ENCODE data around the gene ASAP3.

Gene ASAP3

DNA sequence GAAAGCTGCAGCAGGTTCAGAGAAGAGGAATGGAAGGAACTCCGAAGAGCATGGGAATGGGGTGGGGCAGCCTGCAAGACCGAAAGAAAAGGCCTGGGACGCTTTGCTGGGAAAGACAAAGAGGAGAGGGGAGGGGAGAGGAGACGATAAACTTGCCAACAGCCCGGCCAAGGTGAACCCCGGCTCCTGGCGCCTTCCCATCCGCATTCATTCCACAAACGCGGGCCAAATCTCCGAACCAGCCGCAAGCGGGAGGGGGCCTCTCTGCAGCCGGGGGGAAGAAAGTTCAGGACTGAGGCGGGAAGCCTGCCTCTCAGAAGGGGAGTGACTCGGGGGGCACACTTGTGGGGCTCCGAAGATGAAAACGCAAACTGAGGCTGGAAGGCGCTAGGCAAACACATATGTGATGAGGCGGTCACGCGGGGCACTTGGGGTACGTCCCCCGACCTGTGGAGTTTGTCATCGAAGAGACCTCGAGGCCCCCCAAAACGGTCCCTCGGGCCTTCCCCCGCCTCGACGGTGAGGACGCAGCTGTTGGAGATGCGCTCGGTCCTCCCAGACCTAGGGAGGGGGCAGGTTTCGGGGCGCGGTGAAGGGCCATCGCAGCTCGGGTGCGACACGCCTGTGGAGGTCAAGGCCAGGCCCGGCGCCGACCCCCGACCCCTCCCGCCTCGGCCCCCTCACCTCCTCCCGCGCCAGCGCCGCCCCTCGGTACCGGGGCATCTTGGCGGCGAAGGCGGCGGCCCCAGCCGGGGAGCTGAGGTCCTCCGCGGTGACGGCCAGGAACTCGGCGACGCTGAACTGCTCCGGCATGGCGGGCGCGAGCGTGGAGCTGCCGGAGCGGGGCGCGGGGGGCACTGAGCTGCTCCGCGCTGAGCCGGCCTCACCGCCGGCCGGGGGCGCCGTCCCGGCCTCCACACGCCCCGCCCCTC is at the start of gene ASAP3:
ASAP3 (minus strand) TSS at position 859 of the 932 bp plus-strand sequence; CDS start at position 813, 46 bp downstream.
- TF ChIP-seq CTCF (IDR thresholded peaks at IDR 0.05; ENCODE audit: insufficient read depth, low read depth, low read length, missing control alignments) = peak; percentile 28
- peak within 1 kb of the TSS; percentile 57 for H3K4me3 ChIP-seq (ENCODE audit: low read length)
- DNase-seq (ENCODE audit: low read depth) = peak; percentile 24

DNA sequence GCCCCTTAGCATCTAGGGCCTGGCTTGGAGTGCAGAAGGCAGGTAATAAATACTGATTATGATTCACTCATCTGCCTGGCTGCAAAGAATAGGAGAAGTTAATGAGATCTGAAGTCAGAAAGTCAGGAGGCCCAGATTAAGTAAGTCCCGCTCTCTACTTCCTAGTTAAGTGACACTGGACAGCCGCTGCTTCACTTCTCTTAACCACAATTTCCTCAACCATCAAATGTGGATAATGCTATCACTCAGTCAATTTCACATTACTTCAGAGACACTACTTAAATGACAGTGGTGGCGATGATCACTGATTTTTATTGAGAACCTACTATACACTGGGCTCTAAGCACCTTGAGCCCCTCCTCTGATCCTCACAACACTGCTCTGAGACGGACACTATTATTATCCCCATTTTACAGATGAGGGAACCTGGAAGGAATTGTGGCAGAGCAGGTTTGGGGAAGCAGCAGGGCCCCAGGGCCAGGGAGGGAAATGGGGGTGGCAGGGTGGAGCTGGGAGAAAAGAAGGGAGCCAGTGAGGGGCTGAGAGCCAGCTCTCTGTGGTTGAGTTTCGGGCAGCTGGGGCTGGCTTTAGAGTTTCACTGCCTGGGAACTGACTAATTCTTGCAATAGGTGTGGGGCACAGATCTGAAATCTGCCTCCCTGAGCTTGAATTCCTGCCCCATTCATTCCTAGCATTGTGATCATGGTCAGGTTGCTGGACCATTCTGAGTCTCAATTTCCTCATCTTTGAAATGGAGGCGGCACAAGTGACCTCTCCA is 49.5 kb upstream of the ASAP3 start:
- H3K4me3 ChIP-seq (ENCODE audit: low read length) = no peak overlapping the region
- peak; percentile 78 for DNase-seq (ENCODE audit: low read depth)
- TF ChIP-seq CTCF (IDR thresholded peaks at IDR 0.05; ENCODE audit: insufficient read depth, low read depth, low read length, missing control alignments) = no peak

DNA sequence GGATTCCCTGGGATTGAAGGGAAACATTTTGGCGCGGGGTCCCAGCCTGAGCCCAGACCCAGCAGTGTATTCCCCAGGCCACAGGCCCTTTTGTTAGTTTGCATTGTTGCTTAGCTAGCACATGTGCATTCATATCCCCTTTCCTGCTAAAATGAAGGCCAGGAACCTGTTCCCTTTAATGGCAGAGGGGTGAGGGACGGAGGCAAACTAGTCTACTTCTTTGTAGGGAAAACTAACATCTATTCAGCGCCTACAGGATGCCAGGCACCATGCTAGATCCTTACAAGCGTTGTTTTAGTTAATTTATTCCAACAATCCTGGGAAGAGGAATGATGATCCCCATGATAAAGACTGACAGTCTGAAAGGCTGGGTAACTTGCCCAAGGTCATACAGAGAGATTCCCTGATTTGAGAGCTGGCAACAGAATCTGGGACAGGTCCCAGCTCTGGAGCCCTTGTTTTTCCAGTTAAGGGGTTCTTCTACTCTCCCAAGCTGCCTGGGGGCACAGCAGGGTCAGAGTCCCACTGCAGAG is 47.6 kb upstream of the ASAP3 start:
- DNase-seq (ENCODE audit: low read depth) = no peak
- no peak overlapping the region for H3K4me3 ChIP-seq (ENCODE audit: low read length)
- TF ChIP-seq CTCF (IDR thresholded peaks at IDR 0.05; ENCODE audit: insufficient read depth, low read depth, low read length, missing control alignments) = no peak

DNA sequence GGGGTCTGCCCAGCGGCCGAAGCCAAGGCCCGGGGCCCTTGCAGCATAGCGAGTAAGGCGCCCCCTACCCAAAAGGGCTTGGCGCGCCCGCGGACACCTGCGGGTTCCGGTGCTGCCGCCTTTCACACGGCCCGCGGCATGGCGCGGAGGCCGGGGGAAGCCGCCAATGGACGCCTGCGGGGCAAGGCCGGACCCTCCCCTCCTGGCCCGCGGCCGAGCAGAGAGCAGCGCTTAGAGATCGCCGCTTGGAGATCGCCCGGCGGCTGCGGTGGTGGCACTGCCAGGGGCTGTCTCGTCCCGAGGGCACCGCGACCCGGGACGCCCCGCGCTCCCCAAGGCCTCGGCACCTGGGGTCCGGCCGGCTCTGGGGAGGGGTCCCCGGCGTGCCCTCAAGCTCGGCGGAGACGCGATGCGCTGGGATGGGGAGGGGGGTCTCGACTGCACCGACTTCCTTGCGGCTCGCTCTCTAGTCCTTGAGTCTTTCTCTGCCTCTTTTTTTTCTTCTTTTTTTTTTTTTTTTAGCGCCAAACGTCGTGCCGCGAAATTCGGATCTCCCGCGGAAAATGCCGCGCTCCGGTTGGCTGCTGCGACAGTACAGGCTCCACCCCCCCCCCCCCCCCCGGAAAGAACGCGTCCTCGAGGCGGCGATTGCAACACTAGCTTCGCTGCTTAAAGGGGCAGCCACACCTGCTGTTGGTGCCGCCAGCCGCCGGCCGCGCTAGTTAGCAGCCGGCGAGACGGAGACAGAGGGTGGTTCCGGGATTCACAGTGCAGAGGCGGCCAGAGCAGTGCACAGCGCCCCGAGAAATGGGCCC is 47.0 kb upstream of the ASAP3 start, which contains the start of gene E2F2:
E2F2 (minus strand) TSS at position 487 of the 815 bp plus-strand sequence; CDS start at position 47, 440 bp downstream.
- peak within 1 kb of the TSS; percentile 52 for H3K4me3 ChIP-seq (ENCODE audit: low read length)
- peak; percentile 27 for TF ChIP-seq CTCF (IDR thresholded peaks at IDR 0.05; ENCODE audit: insufficient read depth, low read depth, low read length, missing control alignments)
- peak; percentile 88 for DNase-seq (ENCODE audit: low read depth)

- H3K4me3 ChIP-seq (ENCODE audit: low read length) = peak overlapping the region; percentile 52
- DNase-seq (ENCODE audit: low read depth) = no peak
- TF ChIP-seq CTCF (IDR thresholded peaks at IDR 0.05; ENCODE audit: insufficient read depth, low read depth, low read length, missing control alignments) = no peak
Observed at GRCh38 chr1:23530087-23530746, 46.2 kb upstream of the ASAP3 start.
